Right cardiac atrium (tissue), 5 donors: Measurements from ENCODE around the gene COX6B2. TPM values are rescaled to one million over a fixed set of nuclear protein-coding genes. Genes with fewer than 3 reads are reported as not detected.

Experiments used
- ATAC-seq, 2 donors: fragments of 200-7000 bp; cut with Tn5 transposase; one replicate each; pipeline versions ENCODE4 v1.8.0 to v1.9.1; 2020; ENCODE audit warnings: moderate library complexity in 2 of 2, mild to moderate bottlenecking in 1 of 2
- DNase-seq, 3 donors: peaks; one replicate each; pipeline ENCODE4 v3.0.0-alpha.2; 2020
- H3K27ac ChIP-seq: one replicate; pipeline ENCODE4 v1.5.1; 2013; ENCODE audit warnings: mild to moderate bottlenecking, low read length, control low read depth, moderate library complexity
- H3K27me3 ChIP-seq: one replicate; pipeline ENCODE4 v1.6.1; 2013; ENCODE audit not compliant: control insufficient read depth, insufficient read depth
- H3K4me1 ChIP-seq: one replicate; pipeline ENCODE4 v1.6.1; 2013; ENCODE audit warnings: low read length; ENCODE audit not compliant: control insufficient read depth, insufficient read depth
- H3K4me3 ChIP-seq: one replicate; pipeline ENCODE4 v1.5.1; 2013; ENCODE audit warnings: low read length, control low read depth
- H3K9me3 ChIP-seq: one replicate; pipeline ENCODE4 v1.6.1; 2013; ENCODE audit warnings: low read length; ENCODE audit not compliant: control insufficient read depth
- WGBS: extraction: QIAGEN DNeasy Blood & Tissue Kit; methylation state at CpG from one replicate; pipeline ENCODE4 v1.1.7; 2013; 5-methylcytosine and 5-hydroxymethylcytosine counted together
- intact Hi-C, 4 donors: fragments of 100-400 bp; cut with DNase I; formaldehyde crosslinking; loops; one replicate each; pipeline versions ENCODE4 v1.11.0 to v1.14.0; 2022 to 2023
- polyA plus RNA-seq: library from polyadenylated mRNA; stranded (reverse); fragments of 200-250 nt; gene quantifications from one replicate; pipeline ENCODE4 v1.2.3, GENCODE V29; 2013
- total RNA-seq, 4 donors: library from RNA; stranded (reverse); fragmentation: NEBNext Ultra II Directional; extraction: Animal tissue kit (Norgen Biotek cat#: 25700); gene quantifications; one replicate each; pipeline ENCODE4 v1.2.1, GENCODE V29; 2021
- donor health status: healthy with polysubstance abuse.
- donor health status: DM: no; HTN: yes; CAD: no.
- donor health status: DM: no; HTN: no; CAD: no.
- donor health status: DM: no; HTN: yes; CAD: no; lungs with severe emphysema.
- donor health status: DM: yes; HTN: yes; CAD: no.

Gene COX6B2
- total and polyA plus RNA-seq, 5 donors, result not detected

DNA sequence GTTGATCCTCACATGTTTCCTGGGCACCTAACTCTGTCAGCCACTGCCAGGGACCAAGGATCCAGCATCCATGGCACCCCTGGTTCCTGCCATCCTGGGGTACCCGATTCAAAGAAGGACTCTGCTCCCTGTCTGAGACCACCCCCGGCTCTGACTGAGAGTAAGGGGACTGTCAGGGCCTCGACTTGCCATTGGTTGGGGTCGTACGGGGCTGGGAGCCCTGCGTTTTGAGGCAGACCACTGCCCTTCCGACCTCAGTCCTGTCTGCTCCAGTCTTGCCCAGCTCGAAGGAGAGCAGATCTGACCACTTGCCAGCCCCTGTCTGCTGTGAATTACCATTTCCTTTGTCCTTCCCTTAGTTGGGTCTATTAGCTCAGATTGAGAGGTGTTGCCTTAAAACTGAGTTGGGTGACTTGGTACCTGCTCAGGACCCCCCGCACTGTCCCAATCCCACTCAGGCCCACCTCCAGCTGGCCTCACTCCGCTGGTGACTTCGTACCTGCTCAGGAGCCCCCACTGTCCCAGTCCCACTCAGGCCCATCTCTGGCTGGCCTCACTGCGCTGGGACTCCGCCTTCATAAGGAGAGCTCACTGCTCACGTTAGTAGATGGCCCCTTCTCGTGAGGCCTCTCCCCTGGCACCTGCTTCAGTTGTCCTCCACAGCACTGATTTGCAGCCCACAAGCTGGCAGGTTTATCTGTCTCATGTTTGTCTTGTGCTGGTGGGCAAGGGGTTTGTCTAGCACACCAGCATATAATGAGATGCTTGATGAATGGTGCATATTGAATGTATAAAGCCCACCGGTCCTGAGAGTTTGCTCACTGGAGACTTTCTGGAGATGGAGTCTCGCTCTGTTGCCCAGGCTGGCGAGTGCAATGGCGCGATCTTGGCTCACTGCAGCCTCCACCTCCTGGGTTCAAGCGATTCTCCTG lies 35.1 kb upstream of the COX6B2 start:
- Histone ChIP-seq H3K27ac (no peak overlapping the region), H3K27me3 (no peaks in the 10 kb centered on the region), H3K4me3 (no peak overlapping the region), H3K9me3 (no peaks in the 10 kb centered on the region), H3K4me1 (peaks cover 12% of the 10 kb centered on the region)
- intact Hi-C loops, result loop anchor here in 1 of 4 donors (5.0 kb wide), 1 partner anchor 87 kb away; no protein-coding TSS in a partner anchor
- DNase-seq (peak in 1 of 3 donors; percentile 38), ATAC-seq (no peak)
- 81% methylated on average over 21 of the region's 21 CpGs for WGBS

DNA sequence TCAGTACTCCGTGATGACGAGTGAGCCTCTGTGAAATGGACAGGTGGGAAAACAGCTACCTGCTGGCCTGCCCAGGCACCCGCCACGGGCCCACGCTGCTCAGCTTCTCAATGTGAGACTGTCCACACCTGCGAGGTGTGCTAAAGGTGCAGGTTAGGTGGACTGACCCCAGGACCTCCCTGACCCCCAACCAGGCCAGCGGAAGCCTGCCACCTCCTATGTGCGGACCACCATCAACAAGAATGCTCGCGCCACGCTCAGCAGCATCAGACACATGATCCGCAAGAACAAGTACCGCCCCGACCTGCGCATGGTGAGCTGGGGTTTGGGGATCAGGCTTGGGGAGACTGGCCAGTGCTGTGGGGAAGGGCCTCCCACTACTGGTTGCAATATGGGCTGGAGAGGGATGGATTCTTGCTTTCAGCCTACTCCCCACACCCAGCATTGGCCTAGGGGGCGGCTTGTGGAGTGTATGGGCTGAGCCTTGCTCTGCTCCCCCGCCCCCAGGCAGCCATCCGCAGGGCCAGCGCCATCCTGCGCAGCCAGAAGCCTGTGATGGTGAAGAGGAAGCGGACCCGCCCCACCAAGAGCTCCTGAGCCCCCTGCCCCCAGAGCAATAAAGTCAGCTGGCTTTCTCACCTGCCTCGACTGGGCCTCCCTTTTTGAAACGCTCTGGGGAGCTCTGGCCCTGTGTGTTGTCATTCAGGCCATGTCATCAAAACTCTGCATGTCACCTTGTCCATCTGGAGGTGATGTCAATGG lies 33.4 kb upstream of the COX6B2 start:
- 82% methylated on average over 24 of the region's 24 CpGs for WGBS
- intact Hi-C loops, result loop anchor here in 1 of 4 donors (5.0 kb wide), 1 partner anchor 86 kb away; no protein-coding TSS in a partner anchor
- peaks cover 12% of the 10 kb centered on the region for H3K4me1 ChIP-seq
- no peaks in the 10 kb centered on the region for H3K27me3 ChIP-seq
- ATAC-seq (no peak), DNase-seq (peak in 2 of 3 donors; percentile 48 to 55)
- H3K9me3 ChIP-seq, result no peaks in the 10 kb centered on the region
- H3K4me3 ChIP-seq, result no peak overlapping the region
- no peak overlapping the region for H3K27ac ChIP-seq

DNA sequence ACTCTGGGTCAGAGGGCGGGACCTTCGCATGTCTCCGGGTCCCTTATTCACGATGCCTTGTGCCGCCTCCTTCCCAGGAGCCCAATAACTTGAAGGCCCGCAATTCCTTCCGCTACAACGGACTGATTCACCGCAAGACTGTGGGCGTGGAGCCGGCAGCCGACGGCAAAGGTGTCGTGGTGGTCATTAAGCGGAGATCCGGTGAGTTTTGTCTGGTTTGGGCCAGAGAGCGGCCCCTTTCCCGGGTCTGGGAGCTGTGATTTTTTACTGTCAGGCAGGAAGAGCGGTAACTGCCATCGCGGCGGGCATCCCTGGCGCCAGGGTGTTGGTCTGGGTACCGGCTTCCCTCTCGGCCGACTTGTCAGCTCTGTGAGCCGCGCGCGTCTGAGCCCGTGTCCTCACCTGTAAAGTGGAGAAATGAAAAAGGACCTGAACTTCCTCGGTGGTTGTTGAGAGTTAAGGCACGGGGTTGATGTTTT lies 32.0 kb upstream of the COX6B2 start:
- WGBS, result 4% methylated on average over 33 of the region's 33 CpGs
- H3K9me3 ChIP-seq, result no peaks in the 10 kb centered on the region
- no peaks in the 10 kb centered on the region for H3K27me3 ChIP-seq
- peak overlapping the region; percentile 94 for H3K4me3 ChIP-seq
- intact Hi-C loops, result loop anchor here in 1 of 4 donors (5.0 kb wide), 1 partner anchor 84 kb away; no protein-coding TSS in a partner anchor
- peak overlapping the region; percentile 94 for H3K27ac ChIP-seq
- DNase-seq (peak in 2 of 3 donors; percentile 47 to 55), ATAC-seq (no peak)
- H3K4me1 ChIP-seq, result peaks cover 12% of the 10 kb centered on the region

DNA sequence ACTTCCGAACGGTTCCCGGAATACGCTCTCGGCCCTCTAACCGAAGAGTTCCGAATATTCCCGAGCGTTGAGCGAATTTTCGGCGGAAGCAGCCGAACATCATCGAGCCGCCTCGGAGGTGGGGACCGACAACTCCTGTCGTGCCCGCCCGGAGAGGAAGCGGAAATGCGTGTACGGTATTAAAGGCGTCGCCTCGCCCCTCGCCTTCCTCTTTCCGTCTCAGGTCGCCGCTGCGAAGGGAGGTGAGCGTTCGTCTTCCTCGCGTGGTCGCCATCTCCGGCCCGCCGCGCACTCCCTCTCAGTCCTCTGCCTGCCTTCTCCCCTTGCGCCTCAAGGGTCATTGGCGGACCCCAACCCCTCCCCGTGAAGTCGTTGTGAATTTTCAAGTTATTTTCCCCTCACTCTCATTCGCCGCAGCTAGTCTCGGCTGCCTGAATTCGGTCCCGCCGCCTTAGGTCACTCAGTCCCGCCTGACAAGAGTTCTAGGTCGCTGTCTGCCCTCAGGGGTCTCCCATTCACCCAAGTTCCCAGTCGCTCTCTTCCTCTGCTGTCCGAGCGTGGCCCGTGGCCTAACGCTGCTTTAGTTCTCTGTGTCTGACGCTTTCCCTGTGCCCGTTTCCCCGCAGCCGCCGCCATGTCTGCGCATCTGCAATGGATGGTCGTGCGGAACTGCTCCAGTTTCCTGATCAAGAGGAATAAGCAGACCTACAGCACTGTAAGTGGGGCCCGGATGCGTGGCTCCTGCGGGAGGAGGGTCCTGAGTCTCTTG lies 31.4 kb upstream of the COX6B2 start, which contains the start of gene RPL28:
TSS of gene RPL28 (plus strand) at position 209 of the 769 bp plus-strand sequence. CDS start at position 635, 426 bp downstream.
- ATAC-seq (peak; percentile 92 to 93), DNase-seq (peak; percentile 98 to 99 (median 99))
- Histone ChIP-seq H3K27ac (peak within 1 kb of the TSS; percentile 99), H3K4me3 (peak within 1 kb of the TSS; percentile 94), H3K27me3 (no peaks in the 10 kb centered on the region), H3K9me3 (no peaks in the 10 kb centered on the region), H3K4me1 (peaks cover 12% of the 10 kb centered on the region)
- intact Hi-C loops, result loop anchor here in 1 of 4 donors (5.0 kb wide), 1 partner anchor 84 kb away; no protein-coding TSS in a partner anchor
- WGBS, result under 1% methylated on average over 68 of the region's 68 CpGs

DNA sequence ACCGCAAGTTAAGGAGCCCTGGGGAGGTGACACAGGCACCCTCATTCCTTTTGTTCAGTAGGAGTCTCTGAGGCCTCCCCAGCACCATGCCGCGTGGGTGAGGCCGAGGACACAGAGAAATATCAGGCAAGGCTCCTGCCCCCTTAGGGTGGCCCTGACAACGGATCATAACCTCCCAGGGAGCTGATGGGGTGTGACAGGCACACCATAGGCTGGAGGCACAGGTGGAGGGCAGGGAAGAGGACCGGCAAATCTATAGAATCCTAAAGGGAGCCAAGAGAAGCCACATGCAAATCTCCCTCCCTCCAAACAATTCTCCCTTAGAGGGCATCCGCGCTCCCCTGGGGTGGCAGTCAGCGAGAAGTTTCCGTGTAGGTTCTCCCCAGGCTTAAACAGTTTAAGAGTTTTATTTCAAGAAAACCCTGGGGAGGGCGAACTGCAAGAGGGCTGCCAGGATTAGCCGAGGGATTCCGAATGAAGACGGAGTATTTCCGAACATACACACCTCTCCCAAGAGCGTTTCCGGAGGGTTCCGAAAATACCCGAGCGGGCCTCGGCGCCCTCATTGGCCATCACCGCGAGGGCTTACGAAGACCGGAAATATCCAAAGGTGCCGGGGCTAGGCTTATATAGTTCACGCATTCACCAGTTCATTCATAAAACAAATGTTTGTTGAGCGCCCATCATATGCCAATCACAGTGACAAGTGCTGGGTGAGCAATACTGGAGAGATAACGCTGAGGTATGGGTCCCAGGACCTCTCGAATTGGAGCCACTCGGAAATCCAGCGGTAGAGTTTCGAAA lies 30.6 kb upstream of the COX6B2 start:
- intact Hi-C loops, result loop anchor here in 2 of 4 donors (5.0 kb wide), 2 partner anchors 43 to 83 kb away; no protein-coding TSS in a partner anchor
- WGBS, result 6% methylated on average over 34 of the region's 34 CpGs
- no peaks in the 10 kb centered on the region for H3K27me3 ChIP-seq
- H3K9me3 ChIP-seq, result no peaks in the 10 kb centered on the region
- peak; percentile 97 to 100 (median 99) for DNase-seq
- ATAC-seq, result peak; percentile 91
- H3K4me3 ChIP-seq, result peak overlapping the region; percentile 49
- H3K27ac ChIP-seq, result peak overlapping the region; percentile 99
- peaks cover 12% of the 10 kb centered on the region for H3K4me1 ChIP-seq

DNA sequence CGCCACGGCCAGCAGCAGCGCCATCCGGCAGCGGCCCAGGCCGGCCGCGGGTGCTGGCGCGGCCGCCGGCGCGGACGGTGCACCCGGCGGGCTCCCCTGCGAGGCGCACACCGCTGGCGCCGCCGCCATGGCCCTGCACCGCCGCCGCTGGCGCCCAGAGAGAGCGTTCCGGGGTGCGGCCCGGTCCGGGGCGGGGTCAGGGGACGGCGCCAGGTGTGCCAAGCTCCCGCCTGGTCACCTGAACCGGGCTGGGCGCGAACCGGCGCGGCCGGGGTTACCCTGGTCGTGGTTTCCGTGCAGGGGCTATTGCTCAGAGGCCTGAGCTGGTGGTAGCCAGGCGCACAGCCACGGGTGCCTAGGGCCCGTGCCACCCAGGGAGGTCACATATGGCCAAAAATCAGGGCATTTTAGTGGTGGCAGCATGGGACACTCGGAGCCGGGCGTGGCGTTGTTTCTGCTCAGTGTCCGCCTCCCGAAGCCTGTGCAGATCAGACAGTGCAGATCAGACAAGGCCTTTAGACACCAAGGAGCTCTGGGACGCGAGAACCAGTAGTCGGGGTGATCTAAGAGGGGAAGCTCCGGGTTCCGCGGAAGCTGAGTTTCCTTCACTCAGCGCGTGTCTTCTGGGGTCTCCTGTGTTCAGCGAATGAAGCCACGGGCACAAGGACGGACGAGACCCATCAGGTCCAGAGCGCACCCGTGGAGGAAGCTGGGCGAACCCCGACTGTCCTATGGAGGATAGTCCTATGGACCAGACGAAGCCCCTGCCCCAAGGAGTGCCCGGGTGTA lies 29.8 kb upstream of the COX6B2 start, which contains the start of gene TMEM238:
TSS of gene TMEM238 (minus strand) at position 162 of the 789 bp plus-strand sequence. CDS start at position 129, 33 bp downstream.
- peak; percentile 32 to 75 (median 72) for DNase-seq
- H3K9me3 ChIP-seq, result no peaks in the 10 kb centered on the region
- intact Hi-C loops, result loop anchor here in 1 of 4 donors (5.0 kb wide), 2 partner anchors 42 to 82 kb away; no protein-coding TSS in a partner anchor
- peak within 1 kb of the TSS; percentile 56 for H3K4me3 ChIP-seq
- WGBS, result 23% methylated on average over 72 of the region's 72 CpGs
- no peak for ATAC-seq
- peak within 1 kb of the TSS; percentile 99 for H3K27ac ChIP-seq
- peaks cover 12% of the 10 kb centered on the region for H3K4me1 ChIP-seq
- no peaks in the 10 kb centered on the region for H3K27me3 ChIP-seq

DNA sequence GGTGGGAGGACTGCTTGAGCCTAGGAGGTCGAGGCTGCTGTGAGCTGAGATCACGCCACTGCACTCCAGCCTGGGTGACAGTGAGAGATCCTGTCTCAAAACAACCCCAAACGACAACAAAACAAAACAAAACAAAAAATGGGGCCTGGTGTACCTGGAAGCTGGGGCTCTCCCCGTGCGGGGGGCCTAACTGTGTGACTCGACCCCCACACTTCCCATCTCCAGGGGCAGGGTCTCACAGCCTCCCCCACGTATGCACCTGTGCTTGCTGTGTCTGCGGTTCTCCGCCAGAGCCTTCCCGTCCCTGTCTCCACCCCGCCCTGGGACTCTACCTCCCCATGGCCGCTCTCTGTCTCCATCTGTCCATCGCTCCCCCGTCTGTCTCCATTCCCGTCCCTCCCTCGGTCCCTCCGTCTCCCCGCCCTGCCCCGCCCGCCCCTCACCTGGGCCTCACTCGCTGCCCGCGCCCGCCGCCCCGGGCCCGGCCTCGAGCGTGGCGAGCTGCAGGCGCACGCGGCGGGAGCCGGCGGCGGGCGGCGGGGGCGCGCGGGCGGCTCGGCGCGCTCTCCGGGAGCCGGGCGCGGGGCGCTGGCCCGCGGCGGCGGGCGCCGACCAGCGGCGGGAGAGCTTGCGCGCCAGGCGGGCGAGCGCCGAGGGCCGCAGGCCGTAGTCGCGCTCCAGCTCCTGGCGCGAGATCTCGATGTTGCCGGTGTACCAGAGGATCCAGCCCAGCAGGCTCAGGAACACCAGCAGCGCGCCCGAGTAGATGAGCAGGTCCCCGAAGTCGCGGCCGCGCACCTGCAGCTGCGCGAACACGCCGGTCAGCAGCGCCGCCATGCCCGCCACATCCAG lies 29.0 kb upstream of the COX6B2 start:
- Histone ChIP-seq H3K9me3 (no peaks in the 10 kb centered on the region), H3K4me1 (peaks cover 10% of the 10 kb centered on the region), H3K4me3 (peak overlapping the region; percentile 56), H3K27ac (peak overlapping the region; percentile 99), H3K27me3 (no peaks in the 10 kb centered on the region)
- WGBS, result 4% methylated on average over 88 of the region's 88 CpGs
- intact Hi-C loops, result loop anchor here in 1 of 4 donors (5.0 kb wide), 2 partner anchors 41 to 81 kb away; no protein-coding TSS in a partner anchor
- ATAC-seq, result no peak
- DNase-seq, result peak; percentile 59 to 81 (median 79)

DNA sequence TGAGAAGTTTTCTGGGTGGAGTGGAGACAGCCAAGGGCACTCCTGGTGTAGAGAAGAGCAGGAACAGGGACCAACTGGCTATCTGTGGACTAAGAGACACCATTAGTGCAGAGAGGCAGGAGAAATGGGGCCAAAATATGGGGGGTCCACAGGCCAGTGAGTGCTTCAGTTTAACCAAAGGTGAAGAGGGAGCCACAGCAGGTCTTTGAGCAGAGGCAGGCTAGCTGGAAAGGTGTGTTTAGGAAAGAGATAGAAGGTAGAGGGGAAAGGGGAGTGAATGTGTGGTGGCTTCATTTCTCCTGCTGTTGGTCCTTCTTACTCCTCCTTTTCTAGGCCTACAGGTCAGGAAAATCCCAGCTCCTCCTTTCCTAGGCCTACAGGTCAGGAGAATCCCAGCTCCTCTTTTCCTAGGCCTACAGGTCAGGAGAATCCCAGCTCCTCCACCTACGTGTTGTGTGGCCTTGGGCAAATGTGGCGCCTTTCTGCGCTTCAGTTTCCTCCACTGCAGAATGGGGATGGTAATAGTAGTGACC lies 28.1 kb upstream of the COX6B2 start:
- Histone ChIP-seq H3K9me3 (no peaks in the 10 kb centered on the region), H3K27ac (no peak overlapping the region), H3K27me3 (no peaks in the 10 kb centered on the region), H3K4me3 (no peak overlapping the region), H3K4me1 (peaks cover 4% of the 10 kb centered on the region)
- DNase-seq (peak in 1 of 3 donors; percentile 10), ATAC-seq (no peak)
- WGBS, result 95% methylated on average over 3 of the region's 3 CpGs
- intact Hi-C loops, result loop anchor here in 1 of 4 donors (5.0 kb wide), 2 partner anchors 40 to 80 kb away; no protein-coding TSS in a partner anchor
